GM19397 (cell line): Measurements from ENCODE around the gene TP53INP2.
"Not testable (repeated sequence)": the region's sequence is repeated elsewhere in the genome, so short reads cannot be mapped to it uniquely, and the experiment has no call there.

Experiments used
- ATAC-seq: cut with Tn5 transposase; IDR thresholded peaks from one replicate; pipeline ENCODE4 v1.9.1; 2021; ENCODE audit warnings: mild to moderate bottlenecking, moderate library complexity; ENCODE audit not compliant: unreplicated experiment

The TP53INP2 gene

GRCh38 chr20:34720266-34720665, 16.1 kb downstream of the TP53INP2 start:
- no peak for ATAC-seq

GRCh38 chr20:34722560-34722959, 18.4 kb downstream of the TP53INP2 start:
- not testable (repeated sequence) for ATAC-seq

- no peak for ATAC-seq
Measured at GRCh38 chr20:34724172-34724571, 20.0 kb downstream of the TP53INP2 start.

GRCh38 chr20:34729416-34729815, 25.3 kb downstream of the TP53INP2 start:
- no peak for ATAC-seq

- ATAC-seq = no peak
Measured at GRCh38 chr20:34732523-34732922, 28.4 kb downstream of the TP53INP2 start.

- ATAC-seq = no peak
Measured at GRCh38 chr20:34736106-34736735, 32.1 kb downstream of the TP53INP2 start.

- no peak for ATAC-seq
Measured at GRCh38 chr20:34743039-34743438, 38.9 kb downstream of the TP53INP2 start.

- ATAC-seq = no peak
Measured at GRCh38 chr20:34744340-34744739, 40.2 kb downstream of the TP53INP2 start.

GRCh38 chr20:34744847-34745246, 40.7 kb downstream of the TP53INP2 start:
- no peak for ATAC-seq

GRCh38 chr20:34746674-34747073, 42.5 kb downstream of the TP53INP2 start:
- no peak for ATAC-seq

- ATAC-seq = no peak
Measured at GRCh38 chr20:34747479-34747878, 43.3 kb downstream of the TP53INP2 start.

- ATAC-seq = no peak
Measured at GRCh38 chr20:34748709-34749108, 44.6 kb downstream of the TP53INP2 start.

GRCh38 chr20:34750484-34750883, 46.3 kb downstream of the TP53INP2 start:
- ATAC-seq = no peak

- ATAC-seq = no peak
Measured at GRCh38 chr20:34751453-34751852, 47.3 kb downstream of the TP53INP2 start.

GRCh38 chr20:34753706-34754461, 49.7 kb downstream of the TP53INP2 start:
- no peak for ATAC-seq

GRCh38 chr20:34754611-34755010, 50.5 kb downstream of the TP53INP2 start:
- no peak for ATAC-seq

GRCh38 chr20:34755367-34755766, 51.2 kb downstream of the TP53INP2 start:
- no peak for ATAC-seq

GRCh38 chr20:34762031-34762555, 57.9 kb downstream of the TP53INP2 start:
- ATAC-seq = no peak
